IMR-90 (cell line): ENCODE data around the gene GRAMD2B. TPM values are rescaled to one million over a fixed set of nuclear protein-coding genes. Genes with fewer than 3 reads are reported as not detected.

ENCODE experiments used
- ATAC-seq: fragments of 200-7000 bp; cut with Tn5 transposase; 2 replicates; pipeline ENCODE4 v1.9.1; 2020; ENCODE audit warnings: low read depth, mild to moderate bottlenecking, moderate library complexity
- BruUV-seq: library from RNA; stranded (reverse); fragments of 400-500 nt; replicated peaks from 2 replicates; lab custom pipeline; 2021; lab: Mats Ljungman, UMichigan
- CTCF ChIA-PET: fragments of 300-600 bp; formaldehyde crosslinking; extraction: SDS; loops from one replicate; lab custom pipeline; 2021; ENCODE audit warnings: antibody characterized with exemption; lab: Yijun Ruan, JAX
- POLR2A ChIA-PET: fragments of 300-600 bp; sonication (Branson Sonifier 250); formaldehyde crosslinking; loops from one replicate; lab custom pipeline; 2022; ENCODE audit warnings: antibody characterized with exemption; ENCODE audit not compliant: unreplicated experiment; lab: Charles Lee
- DNase-seq: peaks from one replicate; pipeline ENCODE4 v3.0.0; 2013
- H2AFZ ChIP-seq: replicated peaks from 2 replicates; pipeline ENCODE3; 2013; ENCODE audit warnings: low read length, mild to moderate bottlenecking; ENCODE audit not compliant: poor library complexity
- H2AK5ac ChIP-seq: 2 replicates; pipeline ENCODE4 v1.6.1; 2013; ENCODE audit warnings: low read depth, low read length, inconsistent platforms
- H2AK9ac ChIP-seq: replicated peaks from 2 replicates; pipeline ENCODE3; 2013; ENCODE audit warnings: mild to moderate bottlenecking, low read depth, low read length, moderate library complexity; ENCODE audit not compliant: poor library complexity
- H2BK120ac ChIP-seq: 2 replicates; pipeline ENCODE4 v1.6.1; 2013; ENCODE audit warnings: low read depth, low read length, inconsistent platforms
- H2BK15ac ChIP-seq: 3 replicates; pipeline ENCODE4 v1.6.1; 2013; ENCODE audit warnings: low read depth, low read length, inconsistent platforms
- H2BK20ac ChIP-seq: 2 replicates; pipeline ENCODE4 v1.6.1; 2013; ENCODE audit warnings: low read depth, mild to moderate bottlenecking, inconsistent platforms, low read length, moderate library complexity
- H2BK5ac ChIP-seq: 2 replicates; pipeline ENCODE4 v1.6.1; 2013; ENCODE audit warnings: mild to moderate bottlenecking, low read depth, low read length, inconsistent platforms; ENCODE audit not compliant: poor library complexity, severe bottlenecking
- H3K14ac ChIP-seq: replicated peaks from 2 replicates; pipeline ENCODE4 v1.6.1; 2013; ENCODE audit warnings: low read depth, low read length, inconsistent platforms
- H3K18ac ChIP-seq: 2 replicates; pipeline ENCODE4 v1.6.1; 2013; ENCODE audit warnings: low read depth, low read length, control low read depth
- H3K23ac ChIP-seq: 2 replicates; pipeline ENCODE4 v1.6.1; 2013; ENCODE audit warnings: low read depth, low read length, inconsistent platforms
- H3K27ac ChIP-seq: 2 replicates; pipeline ENCODE4 v1.5.1; 2013; ENCODE audit warnings: mild to moderate bottlenecking, control low read depth, low read length; ENCODE audit not compliant: insufficient read depth
- H3K27me3 ChIP-seq: 2 replicates; pipeline ENCODE4 v1.6.1; 2013; ENCODE audit warnings: low read length; ENCODE audit not compliant: control insufficient read depth, insufficient read depth
- H3K36me3 ChIP-seq: 2 replicates; pipeline ENCODE4 v1.6.1; 2013; ENCODE audit warnings: low read length, mixed read lengths; ENCODE audit not compliant: control insufficient read depth, insufficient read depth
- H3K4ac ChIP-seq: 2 replicates; pipeline ENCODE4 v1.6.1; 2013; ENCODE audit warnings: low read depth, low read length, inconsistent platforms
- H3K4me1 ChIP-seq: 2 replicates; pipeline ENCODE4 v1.6.1; 2013; ENCODE audit warnings: low read length, mixed read lengths; ENCODE audit not compliant: control insufficient read depth, insufficient read depth
- H3K4me2 ChIP-seq: 2 replicates; pipeline ENCODE4 v1.6.1; 2013; ENCODE audit warnings: low read depth, mild to moderate bottlenecking, control low read depth, low read length, moderate library complexity
- H3K4me3 ChIP-seq: 2 replicates; pipeline ENCODE4 v1.5.1; 2013; ENCODE audit warnings: low read depth, mild to moderate bottlenecking, control low read depth, low read length, moderate library complexity; ENCODE audit not compliant: insufficient read depth
- H3K56ac ChIP-seq: 2 replicates; pipeline ENCODE4 v1.6.1; 2013; ENCODE audit warnings: low read length, inconsistent platforms; ENCODE audit not compliant: insufficient read depth; ENCODE audit errors: extremely low read depth
- H3K79me1 ChIP-seq, 2 experiments: 2 replicates each; pipeline ENCODE4 v1.6.1; 2013; ENCODE audit warnings: low read length in 2 of 2, inconsistent platforms in 1 of 2, low read depth in 1 of 2
- H3K9ac ChIP-seq: 2 replicates; pipeline ENCODE4 v1.6.1; 2013; ENCODE audit warnings: low read depth, low read length, control low read depth
- H3K9me1 ChIP-seq: 2 replicates; pipeline ENCODE4 v1.6.1; 2013; ENCODE audit warnings: low read length, inconsistent platforms; ENCODE audit not compliant: insufficient read depth
- H3K9me3 ChIP-seq: 2 replicates; pipeline ENCODE4 v1.6.1; 2013; ENCODE audit warnings: low read length; ENCODE audit not compliant: control insufficient read depth, insufficient read depth
- H4K20me1 ChIP-seq: 2 replicates; pipeline ENCODE4 v1.6.1; 2013; ENCODE audit warnings: low read length, inconsistent platforms; ENCODE audit not compliant: insufficient read depth
- H4K5ac ChIP-seq: 2 replicates; pipeline ENCODE4 v1.6.1; 2013; ENCODE audit warnings: mild to moderate bottlenecking, low read depth, low read length, control low read depth
- H4K8ac ChIP-seq, 2 experiments: 2 replicates each; pipeline ENCODE4 v1.6.1; 2013; ENCODE audit warnings: low read depth in 2 of 2, low read length in 2 of 2, control low read depth in 1 of 2, inconsistent platforms in 1 of 2
- H4K91ac ChIP-seq: 2 replicates; pipeline ENCODE4 v1.6.1; 2013; ENCODE audit warnings: low read depth, low read length, inconsistent platforms; ENCODE audit not compliant: insufficient read depth
- BHLHE40 ChIP-seq: fragments of 150-350 bp; IDR thresholded peaks from 2 replicates; pipeline ENCODE4 v1.6.1; 2016; ENCODE audit warnings: mild to moderate bottlenecking, low read depth, low read length
- CEBPB ChIP-seq: IDR thresholded peaks from 2 replicates; pipeline ENCODE4 v1.6.1; 2012; ENCODE audit warnings: low read depth, low read length, improper control_type of control experiment
- CHD1 ChIP-seq: IDR thresholded peaks from 2 replicates; pipeline ENCODE4 v1.6.1; 2012; ENCODE audit warnings: low read depth, low read length, improper control_type of control experiment
- FOS ChIP-seq: fragments of 150-350 bp; IDR thresholded peaks from 2 replicates; pipeline ENCODE4 v1.6.1; 2016; ENCODE audit warnings: low read depth, low read length
- MAFK ChIP-seq: IDR thresholded peaks from 2 replicates; pipeline ENCODE4 v1.6.1; 2012; ENCODE audit warnings: low read depth, low read length, improper control_type of control experiment
- MAZ ChIP-seq: IDR thresholded peaks from 2 replicates; pipeline ENCODE4 v1.6.1; 2012; ENCODE audit warnings: low read depth, mild to moderate bottlenecking, low read length, improper control_type of control experiment, moderate library complexity, borderline replicate concordance
- NFE2L2 ChIP-seq: fragments of 150-350 bp; IDR thresholded peaks from 2 replicates; pipeline ENCODE4 v1.6.1; 2016; ENCODE audit warnings: low read depth, mild to moderate bottlenecking, low read length
- POLR2A ChIP-seq: IDR thresholded peaks from 2 replicates; pipeline ENCODE4 v1.6.1; 2012; ENCODE audit warnings: mild to moderate bottlenecking, low read depth, low read length
- RAD21 ChIP-seq: IDR thresholded peaks from 2 replicates; pipeline ENCODE4 v1.6.1; 2012; ENCODE audit warnings: low read length, improper control_type of control experiment
- RCOR1 ChIP-seq: IDR thresholded peaks from 2 replicates; pipeline ENCODE4 v1.6.1; 2012; ENCODE audit warnings: mild to moderate bottlenecking, low read length, improper control_type of control experiment; ENCODE audit not compliant: insufficient replicate concordance
- RFX5 ChIP-seq: IDR thresholded peaks from 2 replicates; pipeline ENCODE4 v1.8.0; 2012; ENCODE audit warnings: low read depth, mild to moderate bottlenecking, low read length, moderate library complexity
- SMC3 ChIP-seq: fragments of 150-350 bp; IDR thresholded peaks from 2 replicates; pipeline ENCODE4 v1.6.1; 2016; ENCODE audit warnings: low read depth, mild to moderate bottlenecking, antibody characterized with exemption, low read length, moderate library complexity
- WGBS, 2 experiments: methylation state at CpG; one replicate each; pipeline versions ENCODE4 v1.1.5 to v1.1.7; 2013; ENCODE audit warnings: missing lambda C conversion rate in 2 of 2; ENCODE audit not compliant: insufficient read length in 1 of 2; ENCODE audit errors: extremely low coverage in 2 of 2; 5-methylcytosine and 5-hydroxymethylcytosine counted together
- dilution Hi-C: fragments of 300-500 bp; cut with HindIII; formaldehyde crosslinking; loops from one replicate; pipeline ENCODE4 v1.14.3; 2018; ENCODE audit warnings: low sequenced_read_pairs; ENCODE audit not compliant: unreplicated experiment
- in situ Hi-C: fragments of 300-500 bp; cut with MboI; formaldehyde crosslinking; loops from 3 replicates; pipeline ENCODE4 v1.14.3; 2019; ENCODE audit warnings: low sequenced_read_pairs, inconsistent platforms, mixed read lengths
- intact Hi-C: fragments of 100-400 bp; cut with micrococcal nuclease; formaldehyde crosslinking; loops from 2 replicates; pipeline ENCODE4 v1.10.0; 2022
- polyA plus RNA-seq, 3 experiments: library from polyadenylated mRNA; depleted of rRNA; stranded (reverse); fragments of >200 nt; gene quantifications; 2 replicates each; pipeline ENCODE4 v1.2.3, GENCODE V29; 2012; ENCODE audit warnings: low replicate concordance in 1 of 3
- total RNA-seq: library from RNA; depleted of rRNA; stranded (reverse); fragments of >200 nt; gene quantifications from 2 replicates; pipeline ENCODE4 v1.2.3, GENCODE V29; 2012
- TF ChIP-seq, protein P1 (sequence below): conservative IDR thresholded peaks from 2 replicates; pipeline ENCODE4 v1.5.1; 2012; ENCODE audit warnings: mild to moderate bottlenecking, low read depth, low read length, improper control_type of control experiment
- TF ChIP-seq, protein P2 (sequence below): fragments of 150-350 bp; IDR thresholded peaks from 2 replicates; pipeline ENCODE4 v1.6.1; 2016; ENCODE audit warnings: low read depth, mild to moderate bottlenecking, low read length, moderate library complexity, borderline replicate concordance
- TF ChIP-seq, protein P3 (sequence below): fragments of 150-350 bp; IDR thresholded peaks from 2 replicates; pipeline ENCODE4 v1.6.1; 2017; ENCODE audit warnings: mild to moderate bottlenecking, antibody characterized with exemption, low read length, low read depth

GRAMD2B gene
- total and polyA plus RNA-seq, 2 of the 4 experiments (the other 2 are of a cell fraction): 13.9 to 20.3 TPM

DNA sequence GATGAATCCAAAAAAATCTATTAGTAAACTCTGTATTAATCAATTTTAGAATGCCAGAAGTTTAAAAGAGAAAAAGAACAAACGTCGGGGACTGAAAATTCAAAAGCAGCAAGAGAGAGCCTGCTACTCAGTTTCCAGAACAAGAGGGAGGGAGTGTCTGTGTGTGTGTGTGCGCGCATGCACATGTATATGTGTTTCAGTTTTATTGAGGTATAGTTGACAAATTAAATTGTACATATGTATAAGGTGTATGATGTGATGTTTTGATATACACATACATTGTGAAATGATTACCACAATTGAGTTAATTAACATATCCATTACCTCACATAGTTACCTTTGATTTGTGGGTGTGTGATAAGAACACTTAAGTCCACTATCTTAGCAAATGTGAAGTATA is 27.6 kb upstream of the GRAMD2B start:
- no peaks in the 10 kb centered on the region for H3K9me1 ChIP-seq
- no peak overlapping the region for H3K23ac ChIP-seq
- H4K20me1 ChIP-seq: no peaks in the 10 kb centered on the region
- peaks cover 7% of the 10 kb centered on the region for H3K9me3 ChIP-seq
- no peak overlapping the region for H4K5ac ChIP-seq
- ChIA-PET POLR2A (no interaction called here), CTCF (no interaction called here)
- no peak overlapping the region for H2BK20ac ChIP-seq
- H2AFZ ChIP-seq: no peak overlapping the region
- no peak overlapping the region for H2BK5ac ChIP-seq
- H3K14ac ChIP-seq: no peak overlapping the region
- no peak overlapping the region for H3K4me3 ChIP-seq
- H2AK5ac ChIP-seq: no peak overlapping the region
- H3K9ac ChIP-seq: no peak overlapping the region
- no peak overlapping the region for H2BK120ac ChIP-seq
- H3K4me1 ChIP-seq: no peaks in the 10 kb centered on the region
- H3K4me2 ChIP-seq: no peak overlapping the region
- DNase-seq (no peak), ATAC-seq (no peak)
- no peak overlapping the region for H2AK9ac ChIP-seq
- TF ChIP-seq, protein P1, sequence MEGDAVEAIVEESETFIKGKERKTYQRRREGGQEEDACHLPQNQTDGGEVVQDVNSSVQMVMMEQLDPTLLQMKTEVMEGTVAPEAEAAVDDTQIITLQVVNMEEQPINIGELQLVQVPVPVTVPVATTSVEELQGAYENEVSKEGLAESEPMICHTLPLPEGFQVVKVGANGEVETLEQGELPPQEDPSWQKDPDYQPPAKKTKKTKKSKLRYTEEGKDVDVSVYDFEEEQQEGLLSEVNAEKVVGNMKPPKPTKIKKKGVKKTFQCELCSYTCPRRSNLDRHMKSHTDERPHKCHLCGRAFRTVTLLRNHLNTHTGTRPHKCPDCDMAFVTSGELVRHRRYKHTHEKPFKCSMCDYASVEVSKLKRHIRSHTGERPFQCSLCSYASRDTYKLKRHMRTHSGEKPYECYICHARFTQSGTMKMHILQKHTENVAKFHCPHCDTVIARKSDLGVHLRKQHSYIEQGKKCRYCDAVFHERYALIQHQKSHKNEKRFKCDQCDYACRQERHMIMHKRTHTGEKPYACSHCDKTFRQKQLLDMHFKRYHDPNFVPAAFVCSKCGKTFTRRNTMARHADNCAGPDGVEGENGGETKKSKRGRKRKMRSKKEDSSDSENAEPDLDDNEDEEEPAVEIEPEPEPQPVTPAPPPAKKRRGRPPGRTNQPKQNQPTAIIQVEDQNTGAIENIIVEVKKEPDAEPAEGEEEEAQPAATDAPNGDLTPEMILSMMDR: no peak
- TF ChIP-seq MAZ: no peak
- TF ChIP-seq CHD1: no peak
- no peak for TF ChIP-seq MAFK
- TF ChIP-seq, protein P2, sequence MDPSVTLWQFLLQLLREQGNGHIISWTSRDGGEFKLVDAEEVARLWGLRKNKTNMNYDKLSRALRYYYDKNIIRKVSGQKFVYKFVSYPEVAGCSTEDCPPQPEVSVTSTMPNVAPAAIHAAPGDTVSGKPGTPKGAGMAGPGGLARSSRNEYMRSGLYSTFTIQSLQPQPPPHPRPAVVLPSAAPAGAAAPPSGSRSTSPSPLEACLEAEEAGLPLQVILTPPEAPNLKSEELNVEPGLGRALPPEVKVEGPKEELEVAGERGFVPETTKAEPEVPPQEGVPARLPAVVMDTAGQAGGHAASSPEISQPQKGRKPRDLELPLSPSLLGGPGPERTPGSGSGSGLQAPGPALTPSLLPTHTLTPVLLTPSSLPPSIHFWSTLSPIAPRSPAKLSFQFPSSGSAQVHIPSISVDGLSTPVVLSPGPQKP: no peak
- TF ChIP-seq NFE2L2: no peak
- no peak for TF ChIP-seq SMC3
- TF ChIP-seq FOS: no peak
- TF ChIP-seq CEBPB: no peak
- no peak for TF ChIP-seq POLR2A
- TF ChIP-seq RAD21: no peak
- no peak for TF ChIP-seq RFX5
- TF ChIP-seq RCOR1: no peak
- no peak for TF ChIP-seq BHLHE40
- TF ChIP-seq, protein P3, sequence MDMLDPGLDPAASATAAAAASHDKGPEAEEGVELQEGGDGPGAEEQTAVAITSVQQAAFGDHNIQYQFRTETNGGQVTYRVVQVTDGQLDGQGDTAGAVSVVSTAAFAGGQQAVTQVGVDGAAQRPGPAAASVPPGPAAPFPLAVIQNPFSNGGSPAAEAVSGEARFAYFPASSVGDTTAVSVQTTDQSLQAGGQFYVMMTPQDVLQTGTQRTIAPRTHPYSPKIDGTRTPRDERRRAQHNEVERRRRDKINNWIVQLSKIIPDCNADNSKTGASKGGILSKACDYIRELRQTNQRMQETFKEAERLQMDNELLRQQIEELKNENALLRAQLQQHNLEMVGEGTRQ: no peak
- no TSS peak for BruUV-seq
- no peak overlapping the region for H3K56ac ChIP-seq
- dilution Hi-C loops: no loop called here
- no peaks in the 10 kb centered on the region for H3K27me3 ChIP-seq
- no peak overlapping the region for H4K8ac ChIP-seq
- no peaks in the 10 kb centered on the region for H3K36me3 ChIP-seq
- no CpG with 5 or more reads among the region's 4 CpGs for WGBS, 2 experiments
- H2BK15ac ChIP-seq: no peak overlapping the region
- no peaks in the 10 kb centered on the region for H3K79me1 ChIP-seq
- no peak overlapping the region for H3K27ac ChIP-seq
- intact Hi-C loops: no loop called here
- H3K4ac ChIP-seq: no peak overlapping the region
- H3K18ac ChIP-seq: no peak overlapping the region
- H4K91ac ChIP-seq: no peak overlapping the region
- in situ Hi-C loops: no loop called here
